GM23338 (cell line): Measurements from ENCODE around the gene CELSR1. TPM values are rescaled to one million over a fixed set of nuclear protein-coding genes. Genes with fewer than 3 reads are reported as not detected.

Experiments used
- ATAC-seq: fragments of 200-7000 bp; cut with Tn5 transposase; 3 replicates; pipeline ENCODE4 v1.9.1; 2020
- DNase-seq: peaks from one replicate; pipeline ENCODE4 v3.0.0-alpha.2; 2015; ENCODE audit warnings: low spot score
- H2AFZ ChIP-seq: fragments of 200-600 bp; sonication (generic); 2 replicates; pipeline ENCODE4 v1.8.0; 2016; ENCODE audit warnings: antibody characterized with exemption, mild to moderate bottlenecking, moderate library complexity
- H3F3A ChIP-seq: fragments of 200-600 bp; sonication (generic); replicated peaks from 2 replicates; pipeline ENCODE4 v1.8.0; 2017; ENCODE audit warnings: antibody characterized with exemption, mixed run types, low read depth
- H3K27ac ChIP-seq: fragments of 200-600 bp; sonication (generic); 2 replicates; pipeline ENCODE4 v1.6.1; 2016; ENCODE audit warnings: low read depth
- H3K27me3 ChIP-seq: fragments of 200-600 bp; sonication (generic); 2 replicates; pipeline ENCODE4 v1.8.0; 2016; ENCODE audit warnings: mild to moderate bottlenecking, mixed run types, moderate library complexity; ENCODE audit not compliant: insufficient read depth
- H3K36me3 ChIP-seq: fragments of 200-600 bp; sonication (generic); 2 replicates; pipeline ENCODE4 v1.8.0; 2016; ENCODE audit warnings: mild to moderate bottlenecking; ENCODE audit not compliant: insufficient read depth
- H3K4me1 ChIP-seq: fragments of 200-600 bp; sonication (generic); 2 replicates; pipeline ENCODE4 v1.8.0; 2016; ENCODE audit warnings: mild to moderate bottlenecking, moderate library complexity; ENCODE audit not compliant: insufficient read depth
- H3K4me2 ChIP-seq: fragments of 200-600 bp; sonication (generic); 2 replicates; pipeline ENCODE4 v1.7.1; 2017; ENCODE audit warnings: mixed run types
- H3K4me3 ChIP-seq: fragments of 200-600 bp; sonication (generic); 2 replicates; pipeline ENCODE4 v1.6.1; 2016; ENCODE audit warnings: mixed run types
- H3K79me2 ChIP-seq: fragments of 200-600 bp; sonication (generic); replicated peaks from 2 replicates; pipeline ENCODE4 v1.8.0; 2017; ENCODE audit warnings: mild to moderate bottlenecking; ENCODE audit not compliant: insufficient read depth
- H3K9me2 ChIP-seq: fragments of 200-600 bp; sonication (generic); 2 replicates; pipeline ENCODE4 v1.8.0; 2017; ENCODE audit not compliant: insufficient read depth
- H4K20me1 ChIP-seq: fragments of 200-600 bp; sonication (generic); replicated peaks from 2 replicates; pipeline ENCODE4 v1.8.0; 2017; ENCODE audit warnings: mild to moderate bottlenecking; ENCODE audit not compliant: insufficient read depth
- H3K27ac Mint-ChIP-seq: 2 replicates; pipeline ENCODE4 v1.8.0; 2020; ENCODE audit warnings: inconsistent platforms, mild to moderate bottlenecking, moderate library complexity, mixed read lengths
- H3K27me3 Mint-ChIP-seq: 3 replicates; pipeline ENCODE4 v1.8.0; 2022; ENCODE audit warnings: low read depth, mild to moderate bottlenecking, moderate library complexity, mixed read lengths, inconsistent platforms; ENCODE audit not compliant: insufficient read depth, poor library complexity
- H3K36me3 Mint-ChIP-seq: 3 replicates; pipeline ENCODE4 v1.8.0; 2021; ENCODE audit warnings: low read depth, mild to moderate bottlenecking, inconsistent platforms, moderate library complexity, mixed read lengths
- H3K4me1 Mint-ChIP-seq: 3 replicates; pipeline ENCODE4 v1.8.0; 2020; ENCODE audit warnings: mild to moderate bottlenecking, inconsistent platforms, mixed read lengths
- H3K4me3 Mint-ChIP-seq: 3 replicates; pipeline ENCODE4 v1.8.0; 2021; ENCODE audit warnings: moderate library complexity, mild to moderate bottlenecking, inconsistent platforms, mixed read lengths
- H3K9me3 Mint-ChIP-seq: 3 replicates; pipeline ENCODE4 v1.8.0; 2020; ENCODE audit warnings: moderate library complexity, mild to moderate bottlenecking, inconsistent platforms, mixed read lengths
- CREB1 ChIP-seq: fragments of 250-450 bp; sonication (Bioruptor Pico); IDR thresholded peaks from 2 replicates; pipeline ENCODE4 v1.5.0; 2020; ENCODE audit warnings: low read depth, mild to moderate bottlenecking, moderate library complexity
- EZH2 ChIP-seq: fragments of 200-600 bp; sonication (generic); IDR thresholded peaks from one replicate; pipeline ENCODE4 v1.8.0; 2017; ENCODE audit warnings: antibody characterized with exemption, mild to moderate bottlenecking, low read depth; ENCODE audit not compliant: unreplicated experiment
- REST ChIP-seq: IDR thresholded peaks from one replicate; pipeline ENCODE4 v1.6.1; 2018; ENCODE audit warnings: antibody characterized with exemption; ENCODE audit not compliant: unreplicated experiment
- ZNF114 ChIP-seq: fragments of 250-450 bp; sonication (Bioruptor Pico); IDR thresholded peaks from 2 replicates; pipeline ENCODE4 v1.5.0; 2020; ENCODE audit warnings: mild to moderate bottlenecking, moderate library complexity
- ZNF462 ChIP-seq: fragments of 250-450 bp; sonication (Bioruptor Pico); IDR thresholded peaks from 2 replicates; pipeline ENCODE4 v1.5.0; 2020; ENCODE audit warnings: mild to moderate bottlenecking, moderate library complexity
- polyA plus RNA-seq: library from polyadenylated mRNA; unstranded; fragments of >200 nt; fragmentation: Nextera tagmentation; extraction: Ambion mirVana; gene quantifications from 2 replicates; pipeline ENCODE4 v1.2.1, GENCODE V29; 2016
- total RNA-seq: library from RNA; depleted of rRNA; stranded (reverse); fragments of >200 nt; shearing (Covaris generic); gene quantifications from 2 replicates; pipeline ENCODE4 v1.2.3, GENCODE V29; 2014

CELSR1 gene
- total and polyA plus RNA-seq, 2 experiments from 2014 or later: 4.8 to 20.4 TPM

GRCh38 chr22:46538814-46539160 lies 1.4 kb upstream of the CELSR1 start (continued):
- TF ChIP-seq ZNF462 (CRISPR knock-in tag): no peak
- TF ChIP-seq ZNF114 (CRISPR knock-in tag): no peak

GRCh38 chr22:46537946-46538813 lies 760 bp upstream of the CELSR1 start:
- H3K4me2 ChIP-seq: peak overlapping the region; percentile 89
- no peaks in the 10 kb centered on the region for H3F3A ChIP-seq
- DNase-seq: peak; percentile 70
- H3K27me3 ChIP-seq: peaks cover 43% of the 10 kb centered on the region
- H3K4me1 ChIP-seq: peaks cover 5% of the 10 kb centered on the region; the same call in 1 of the 2 replicates
- H2AFZ ChIP-seq: peak overlapping the region; percentile 69; the same call in 1 of the 2 replicates
- TF ChIP-seq ZNF114 (CRISPR knock-in tag) (no peak), EZH2 (peak; percentile 64), CREB1 (CRISPR knock-in tag) (no peak), REST (no peak)
- H3K79me2 ChIP-seq: no peaks in the 10 kb centered on the region
- peak; percentile 25 for ATAC-seq
- H3K4me3 ChIP-seq: peak overlapping the region; percentile 64
- 0 out of 2 replicates have a peak, but pooled peaks cover under 1% of the 10 kb centered on the region for H4K20me1 ChIP-seq
- Mint-ChIP-seq H3K27ac (no peak overlapping the region), H3K27me3 (peaks cover 40% of the 10 kb centered on the region), H3K36me3 (peaks cover 23% of the 10 kb centered on the region; the same call in 2 of the 3 replicates), H3K4me3 (peak overlapping the region; percentile 64), H3K4me1 (peaks cover 10% of the 10 kb centered on the region; the same call in 2 of the 3 replicates), H3K9me3 (0 out of 3 replicates have a peak, but pooled peaks cover 3% of the 10 kb centered on the region)
- H3K9me2 ChIP-seq: no peaks in the 10 kb centered on the region
- no peak overlapping the region for H3K27ac ChIP-seq
- H3K36me3 ChIP-seq: no peaks in the 10 kb centered on the region
